WERI-Rb-1 (cell line): ENCODE data around the gene SCEL.
"Not testable (repeated sequence)": the region's sequence is repeated elsewhere in the genome, so short reads cannot be mapped to it uniquely, and the experiment has no call there.

Source experiments
- DNase-seq: peaks from one replicate; pipeline ENCODE4 v3.0.0-alpha.2; 2020
- H3K27ac ChIP-seq: fragments of 250-450 bp; sonication (Bioruptor Pico); 2 replicates; pipeline ENCODE4 v1.5.1; 2020; ENCODE audit warnings: mild to moderate bottlenecking, moderate library complexity
- H3K27me3 ChIP-seq: fragments of 250-450 bp; sonication (Bioruptor Pico); 2 replicates; pipeline ENCODE4 v1.5.1; 2021; ENCODE audit warnings: mild to moderate bottlenecking, low read depth, moderate library complexity; ENCODE audit not compliant: insufficient read depth, severe bottlenecking
- H3K36me3 ChIP-seq: fragments of 250-450 bp; sonication (Bioruptor Pico); 2 replicates; pipeline ENCODE4 v1.5.1; 2020; ENCODE audit warnings: mild to moderate bottlenecking, moderate library complexity
- H3K4me3 ChIP-seq: 2 replicates; pipeline ENCODE4 v1.5.1; 2011; ENCODE audit warnings: low read depth, mild to moderate bottlenecking, control low read depth, low read length
- H3K9me3 ChIP-seq: fragments of 250-450 bp; sonication (Bioruptor Pico); 2 replicates; pipeline ENCODE4 v1.5.1; 2021; ENCODE audit warnings: mild to moderate bottlenecking, moderate library complexity; ENCODE audit not compliant: severe bottlenecking
- TF ChIP-seq, protein P1 (sequence below): IDR thresholded peaks from 2 replicates; pipeline ENCODE4 v1.5.1; 2011; ENCODE audit warnings: low read depth, mild to moderate bottlenecking, control low read depth, inconsistent platforms, low read length

SCEL gene

GRCh38 chr13:77660841-77661250 is 125.3 kb downstream of the SCEL start:
- Histone ChIP-seq H3K27me3 (no peaks in the 10 kb centered on the region), H3K36me3 (no peaks in the 10 kb centered on the region), H3K27ac (no peak overlapping the region), H3K9me3 (no peaks in the 10 kb centered on the region), H3K4me3 (no peak overlapping the region)
- TF ChIP-seq, protein P1, sequence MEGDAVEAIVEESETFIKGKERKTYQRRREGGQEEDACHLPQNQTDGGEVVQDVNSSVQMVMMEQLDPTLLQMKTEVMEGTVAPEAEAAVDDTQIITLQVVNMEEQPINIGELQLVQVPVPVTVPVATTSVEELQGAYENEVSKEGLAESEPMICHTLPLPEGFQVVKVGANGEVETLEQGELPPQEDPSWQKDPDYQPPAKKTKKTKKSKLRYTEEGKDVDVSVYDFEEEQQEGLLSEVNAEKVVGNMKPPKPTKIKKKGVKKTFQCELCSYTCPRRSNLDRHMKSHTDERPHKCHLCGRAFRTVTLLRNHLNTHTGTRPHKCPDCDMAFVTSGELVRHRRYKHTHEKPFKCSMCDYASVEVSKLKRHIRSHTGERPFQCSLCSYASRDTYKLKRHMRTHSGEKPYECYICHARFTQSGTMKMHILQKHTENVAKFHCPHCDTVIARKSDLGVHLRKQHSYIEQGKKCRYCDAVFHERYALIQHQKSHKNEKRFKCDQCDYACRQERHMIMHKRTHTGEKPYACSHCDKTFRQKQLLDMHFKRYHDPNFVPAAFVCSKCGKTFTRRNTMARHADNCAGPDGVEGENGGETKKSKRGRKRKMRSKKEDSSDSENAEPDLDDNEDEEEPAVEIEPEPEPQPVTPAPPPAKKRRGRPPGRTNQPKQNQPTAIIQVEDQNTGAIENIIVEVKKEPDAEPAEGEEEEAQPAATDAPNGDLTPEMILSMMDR, result no peak
- DNase-seq, result no peak

- H3K36me3 ChIP-seq, H3K4me3 ChIP-seq, H3K27ac ChIP-seq, H3K9me3 ChIP-seq, H3K27me3 ChIP-seq, DNase-seq: not testable (repeated sequence)
Observed at GRCh38 chr13:77662301-77662700, 126.8 kb downstream of the SCEL start.

- H3K36me3 ChIP-seq, H3K9me3 ChIP-seq, H3K4me3 ChIP-seq, DNase-seq, H3K27me3 ChIP-seq, H3K27ac ChIP-seq: not testable (repeated sequence)
Observed at GRCh38 chr13:77662831-77663230, 127.3 kb downstream of the SCEL start.

DNA sequence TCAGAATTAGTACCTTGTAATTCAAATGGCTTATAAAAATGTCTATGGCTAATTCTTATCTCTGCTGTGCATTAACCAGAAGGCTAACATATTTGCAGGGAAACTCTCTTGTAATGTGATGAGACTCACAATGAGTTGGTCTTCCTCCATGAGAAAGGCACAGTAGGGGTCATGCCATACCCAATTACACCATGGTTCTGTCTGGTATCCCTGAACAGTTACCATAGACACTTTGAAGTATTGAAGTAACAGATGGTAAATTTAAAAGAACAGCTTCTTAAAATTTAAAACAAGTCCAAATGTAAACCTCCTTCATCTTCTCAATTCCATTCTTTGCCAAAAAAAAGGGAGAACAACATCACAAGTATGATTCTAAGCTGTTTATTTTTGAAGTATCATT is 139.3 kb downstream of the SCEL start:
- no peak for DNase-seq
- Histone ChIP-seq H3K9me3 (no peaks in the 10 kb centered on the region), H3K27me3 (no peaks in the 10 kb centered on the region), H3K36me3 (no peaks in the 10 kb centered on the region), H3K4me3 (no peak overlapping the region), H3K27ac (no peak overlapping the region)
- TF ChIP-seq, protein P1, result no peak

DNA sequence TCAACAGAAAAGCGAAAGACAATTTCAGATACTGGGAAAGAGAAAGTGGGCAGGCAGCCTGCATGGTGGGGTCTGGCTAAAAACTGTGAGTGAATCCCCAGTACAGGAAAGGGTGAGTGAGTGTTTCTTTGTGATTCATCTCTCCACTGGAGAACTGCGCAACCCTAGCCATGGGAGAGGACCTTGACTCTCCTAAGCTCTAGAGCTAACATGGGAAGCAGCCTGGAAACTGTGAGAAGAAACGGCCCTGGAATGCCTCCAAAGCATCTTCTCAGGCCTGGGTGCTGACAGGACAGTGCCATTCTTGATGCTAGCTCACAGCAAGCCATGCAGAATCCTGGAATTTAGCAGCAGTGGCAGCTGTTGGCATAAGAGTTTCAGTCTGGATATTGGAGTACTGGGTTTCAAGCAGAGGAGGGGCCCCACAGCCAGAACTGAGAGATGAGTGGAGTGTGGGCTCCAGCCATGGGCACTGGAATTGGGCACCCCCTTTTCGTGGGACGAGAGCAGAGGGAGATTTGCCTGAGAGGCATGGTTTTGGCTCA is 143.3 kb downstream of the SCEL start:
- Histone ChIP-seq H3K27ac (no peak overlapping the region), H3K27me3 (no peaks in the 10 kb centered on the region), H3K4me3 (no peak overlapping the region), H3K36me3 (no peaks in the 10 kb centered on the region), H3K9me3 (no peaks in the 10 kb centered on the region)
- DNase-seq, result no peak
- TF ChIP-seq, protein P1, result no peak

- Histone ChIP-seq H3K9me3 (no peaks in the 10 kb centered on the region), H3K4me3 (no peak overlapping the region), H3K36me3 (no peaks in the 10 kb centered on the region), H3K27me3 (no peaks in the 10 kb centered on the region), H3K27ac (no peak overlapping the region)
- DNase-seq, result no peak
- TF ChIP-seq, protein P1, result no peak
Observed at GRCh38 chr13:77687799-77688198, 152.3 kb downstream of the SCEL start.

DNA sequence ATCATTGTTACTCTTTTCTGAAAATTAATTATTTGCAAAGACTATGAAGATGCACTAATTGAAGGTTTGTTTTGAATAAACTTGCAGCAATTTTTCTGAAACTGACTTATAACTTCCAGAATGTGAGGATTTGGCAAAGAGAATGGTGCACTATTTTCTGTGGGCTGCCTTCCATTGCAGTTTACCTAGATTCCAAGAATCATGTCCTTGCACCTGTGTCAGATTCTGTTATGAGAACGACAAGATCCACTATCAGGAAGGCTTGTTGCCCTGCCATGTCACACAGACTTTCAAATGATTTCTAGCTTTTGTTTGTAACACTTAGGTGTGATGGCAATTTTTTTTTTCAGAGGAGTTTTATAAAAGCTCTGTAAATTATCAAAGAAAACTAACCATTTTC is 156.4 kb downstream of the SCEL start:
- no peak for DNase-seq
- TF ChIP-seq, protein P1, result no peak
- no peaks in the 10 kb centered on the region for H3K36me3 ChIP-seq
- H3K27ac ChIP-seq, result no peak overlapping the region
- H3K9me3 ChIP-seq, result no peaks in the 10 kb centered on the region
- H3K4me3 ChIP-seq, result no peak overlapping the region
- H3K27me3 ChIP-seq, result no peaks in the 10 kb centered on the region
